Embryonic facial prominence (tissue), 1 donor: Measurements from ENCODE around the gene FBXL19.
"Not testable (repeated sequence)": the region's sequence is repeated elsewhere in the genome, so short reads cannot be mapped to it uniquely, and the experiment has no call there.

Source experiments
- DNase-seq: peaks from one replicate; pipeline ENCODE4 v3.0.0-alpha.2; 2016; ENCODE audit errors: extremely low spot score

The FBXL19 gene

GRCh38 chr16:30921748-30922419, 1.5 kb upstream of the FBXL19 start:
- peak; percentile 94 for DNase-seq

GRCh38 chr16:30922420-30922959, 882 bp upstream of the FBXL19 start:
- peak; percentile 99 for DNase-seq

- peak; percentile 99 for DNase-seq
These were observed 324 bp upstream of the FBXL19 start for GRCh38 chr16:30922960-30923535.

- no peak for DNase-seq
These were observed 922 bp downstream of the FBXL19 start for GRCh38 chr16:30924076-30924912.

- DNase-seq = no peak
These were observed 1.7 kb downstream of the FBXL19 start for GRCh38 chr16:30924913-30925631.

GRCh38 chr16:30925632-30925987, 2.2 kb downstream of the FBXL19 start:
- no peak for DNase-seq

- DNase-seq = no peak
These were observed 2.8 kb downstream of the FBXL19 start for GRCh38 chr16:30925995-30926811.

- no peak for DNase-seq
These were observed 3.8 kb downstream of the FBXL19 start for GRCh38 chr16:30926937-30927788.

GRCh38 chr16:30927789-30928378, 4.5 kb downstream of the FBXL19 start:
- DNase-seq = peak; percentile 73

- no peak for DNase-seq
These were observed 5.0 kb downstream of the FBXL19 start for GRCh38 chr16:30928390-30928789.

- DNase-seq = no peak
These were observed 5.8 kb downstream of the FBXL19 start for GRCh38 chr16:30929167-30929566.

- DNase-seq = no peak
These were observed 6.8 kb downstream of the FBXL19 start for GRCh38 chr16:30930160-30930571.

- DNase-seq = no peak
These were observed 7.8 kb downstream of the FBXL19 start for GRCh38 chr16:30931068-30931650.

GRCh38 chr16:30934827-30935557, 11.6 kb downstream of the FBXL19 start:
- DNase-seq = no peak

GRCh38 chr16:30937692-30938091, 14.3 kb downstream of the FBXL19 start:
- no peak for DNase-seq

GRCh38 chr16:30939571-30939970, 16.2 kb downstream of the FBXL19 start:
- not testable (repeated sequence) for DNase-seq

GRCh38 chr16:30941600-30942425, 18.4 kb downstream of the FBXL19 start:
- no peak for DNase-seq

GRCh38 chr16:30942426-30942806, 19.0 kb downstream of the FBXL19 start:
- no peak for DNase-seq
